Raji (cell line): Measurements from ENCODE around the gene RNF5.

Experiments used
- POLR2A ChIP-seq: IDR thresholded peaks from 2 replicates; pipeline ENCODE4 v1.6.1; 2011; ENCODE audit warnings: low read depth, low read length, control low read depth; ENCODE audit not compliant: insufficient read depth

The RNF5 gene, protein sequence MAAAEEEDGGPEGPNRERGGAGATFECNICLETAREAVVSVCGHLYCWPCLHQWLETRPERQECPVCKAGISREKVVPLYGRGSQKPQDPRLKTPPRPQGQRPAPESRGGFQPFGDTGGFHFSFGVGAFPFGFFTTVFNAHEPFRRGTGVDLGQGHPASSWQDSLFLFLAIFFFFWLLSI

DNA sequence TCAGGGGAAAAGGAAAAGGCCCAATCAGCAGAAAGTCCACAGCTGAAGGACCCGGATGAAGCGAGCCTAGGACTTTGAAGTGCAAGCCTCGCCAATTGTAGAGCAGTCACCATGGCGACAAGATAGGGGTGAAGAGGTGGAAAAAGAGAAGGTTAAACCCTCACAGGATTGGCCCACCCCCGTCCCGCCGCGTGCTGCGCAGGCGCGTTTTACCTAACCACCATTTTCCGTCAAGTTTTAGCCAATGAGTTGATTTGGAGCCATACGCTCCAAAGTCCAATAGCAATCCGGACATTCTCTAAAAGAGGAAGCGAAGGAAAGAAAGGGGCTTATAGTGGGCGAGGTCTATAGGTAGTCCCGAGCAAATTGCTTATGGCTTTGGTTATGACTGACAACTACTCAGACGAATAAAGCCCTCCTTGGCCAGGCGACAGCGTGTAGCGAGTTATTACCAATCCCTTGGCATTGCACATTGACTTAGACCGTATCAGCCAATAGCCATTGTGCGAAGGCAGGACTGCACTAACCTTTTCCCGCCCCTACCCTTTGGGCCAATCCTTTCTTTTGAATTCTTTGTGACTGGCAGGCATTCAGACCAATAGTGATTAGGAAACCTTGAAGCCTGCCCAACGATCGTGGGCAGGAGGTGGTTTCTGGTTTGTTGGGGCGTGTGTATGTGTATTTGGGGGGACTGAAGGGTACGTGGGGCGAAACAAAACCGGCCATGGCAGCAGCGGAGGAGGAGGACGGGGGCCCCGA is at the start of gene RNF5:
Gene RNF5, plus strand, starts transcription at position 618 of the 759 bp plus-strand sequence. Its CDS starts 107 bp downstream, at position 725.
- no peak for TF ChIP-seq POLR2A

DNA sequence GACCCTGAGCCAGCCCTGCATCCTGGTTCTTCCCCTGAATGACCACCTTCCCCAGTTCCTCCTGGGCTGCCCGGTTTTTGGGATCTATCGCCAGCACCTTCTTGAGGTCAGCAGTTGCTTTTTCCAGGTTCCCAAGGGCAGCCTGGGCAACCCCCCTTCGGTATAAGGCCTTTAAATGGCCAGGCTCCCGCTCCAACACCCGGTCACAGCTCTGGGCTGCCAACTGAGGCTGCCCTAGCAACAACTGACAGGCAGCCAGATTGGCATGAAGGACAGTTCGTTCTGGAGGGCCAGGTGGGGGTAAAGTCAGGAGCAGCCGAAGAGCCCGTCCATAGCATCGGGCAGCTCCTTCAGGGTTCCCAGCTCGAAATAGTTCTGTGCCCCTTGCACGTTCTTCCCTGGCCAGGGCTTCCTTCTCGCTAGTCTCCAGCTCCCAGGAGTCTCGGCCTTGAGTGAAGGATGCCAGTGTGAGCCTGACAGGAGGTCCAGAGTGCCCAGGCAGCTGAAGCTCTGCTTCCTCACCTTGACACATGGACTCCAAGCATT is 49.4 kb upstream of the RNF5 start:
- no peak for TF ChIP-seq POLR2A

DNA sequence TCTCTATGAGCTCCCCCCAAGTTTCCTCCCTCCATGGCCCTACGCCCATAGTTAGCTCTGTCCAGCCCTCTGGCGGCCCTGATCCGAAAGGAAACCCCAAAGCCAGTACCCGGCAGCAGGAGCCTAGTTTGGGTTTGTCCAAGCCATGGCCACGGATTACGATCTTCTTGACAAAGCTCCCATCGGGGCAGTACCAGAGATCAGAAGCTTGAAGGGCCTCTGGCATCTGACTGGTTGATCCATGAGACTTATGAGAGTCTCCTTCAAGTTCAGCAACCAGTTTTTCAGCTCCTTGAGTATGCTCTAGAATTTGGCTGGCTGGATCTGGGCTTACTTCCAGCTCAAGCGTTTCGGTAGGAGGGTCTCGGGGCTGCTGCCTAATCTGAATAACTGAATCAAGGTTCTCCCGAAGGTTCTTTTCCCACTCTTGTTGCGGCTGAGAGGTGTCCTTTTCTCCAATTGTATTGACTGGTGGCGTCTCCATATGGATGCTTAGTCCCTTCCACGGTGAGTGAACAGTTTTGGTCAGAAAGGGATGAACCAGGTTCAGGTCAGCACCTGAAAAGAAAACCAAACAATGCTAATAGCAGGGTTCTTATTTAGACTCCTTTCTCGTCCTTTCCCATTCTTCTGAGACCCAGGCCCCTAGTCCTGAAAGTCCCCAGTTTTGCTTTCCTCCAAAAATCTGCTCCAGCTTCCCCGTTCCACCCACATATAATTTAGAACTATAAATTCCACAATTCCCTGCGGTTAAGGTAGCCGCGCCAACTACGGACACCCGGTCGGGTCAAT is 48.7 kb upstream of the RNF5 start:
- no peak for TF ChIP-seq POLR2A

DNA sequence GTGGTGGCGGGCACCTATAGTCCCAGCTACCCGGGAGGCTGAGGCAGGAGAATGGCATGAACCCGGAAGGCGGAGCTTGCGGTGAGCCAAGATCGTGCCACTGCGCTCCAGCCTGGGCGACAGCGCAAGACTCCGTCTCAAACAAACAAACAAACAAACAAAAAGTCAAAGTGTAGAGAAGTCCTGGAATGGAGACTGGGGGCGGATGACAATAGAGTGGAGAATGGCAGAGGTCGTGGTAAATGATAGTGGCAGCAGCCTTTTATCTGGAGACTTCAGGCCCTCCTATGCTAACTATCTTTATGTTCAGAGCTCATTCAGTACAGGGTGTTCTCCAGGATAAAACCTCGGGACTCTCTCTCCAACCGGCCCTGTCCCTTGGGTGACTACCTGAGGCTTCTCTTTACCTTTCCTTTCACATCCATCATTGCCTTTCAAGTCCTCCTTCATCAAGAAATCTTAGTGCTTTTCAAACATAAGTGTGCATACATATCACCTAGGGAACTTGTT is 46.7 kb upstream of the RNF5 start:
- no peak for TF ChIP-seq POLR2A

DNA sequence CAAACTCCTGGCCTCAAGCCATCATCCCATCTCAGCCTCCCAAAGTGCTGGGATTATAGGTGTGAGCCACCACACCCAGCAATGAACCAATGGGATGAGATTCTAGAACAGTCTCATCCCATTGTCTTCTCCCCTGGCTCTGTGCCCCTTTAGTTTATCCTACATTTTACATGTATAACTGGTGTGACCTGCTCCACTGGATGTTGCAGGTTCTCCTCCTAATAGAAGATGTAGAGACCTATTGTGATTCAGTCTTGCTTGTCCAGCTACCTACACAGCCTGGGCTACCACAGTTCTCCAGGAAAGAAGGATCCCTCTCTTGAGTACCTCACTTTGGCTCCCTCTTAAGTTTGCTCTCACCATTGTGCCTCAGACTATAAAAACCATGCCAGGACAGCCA is 46.1 kb upstream of the RNF5 start:
- no peak for TF ChIP-seq POLR2A

DNA sequence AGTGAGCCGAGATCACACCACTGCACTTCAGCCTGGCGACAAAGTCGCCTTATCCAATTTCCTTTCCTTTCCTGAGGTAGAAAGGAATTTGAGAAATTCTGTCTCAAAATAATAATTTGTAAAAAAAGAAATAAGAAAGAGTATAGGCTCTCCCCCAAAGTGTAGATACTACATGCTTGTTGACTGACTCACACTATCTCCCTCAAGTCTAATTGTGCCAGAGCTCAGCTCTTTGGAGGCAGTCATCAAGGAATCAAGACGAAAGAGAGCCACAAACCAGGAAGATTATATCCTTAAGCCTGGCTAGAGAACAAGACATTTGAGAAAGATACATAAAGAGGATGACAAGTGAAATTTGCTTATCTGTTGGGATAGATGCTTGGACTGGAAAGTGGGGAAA is 44.4 kb upstream of the RNF5 start:
- TF ChIP-seq POLR2A: no peak

DNA sequence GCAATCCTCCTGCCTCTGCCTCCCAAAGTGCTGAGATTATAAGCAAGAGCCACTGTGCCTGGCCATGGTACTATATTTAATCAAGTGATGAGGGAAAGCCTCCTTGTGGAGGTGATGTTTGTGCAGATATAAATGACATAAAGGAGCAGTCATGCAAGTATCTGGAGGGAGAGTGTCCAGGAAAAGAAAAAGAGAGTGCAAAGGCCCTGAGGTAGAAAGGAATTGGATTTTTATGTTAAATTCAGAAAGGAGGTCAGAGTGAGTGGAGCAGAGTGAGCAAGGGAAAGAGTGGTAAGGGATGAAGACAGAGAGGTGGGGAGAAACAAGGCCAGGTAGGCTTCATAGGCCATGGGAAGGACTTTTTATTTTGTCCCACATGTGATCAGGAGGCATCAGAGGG is 40.8 kb upstream of the RNF5 start:
- no peak for TF ChIP-seq POLR2A

DNA sequence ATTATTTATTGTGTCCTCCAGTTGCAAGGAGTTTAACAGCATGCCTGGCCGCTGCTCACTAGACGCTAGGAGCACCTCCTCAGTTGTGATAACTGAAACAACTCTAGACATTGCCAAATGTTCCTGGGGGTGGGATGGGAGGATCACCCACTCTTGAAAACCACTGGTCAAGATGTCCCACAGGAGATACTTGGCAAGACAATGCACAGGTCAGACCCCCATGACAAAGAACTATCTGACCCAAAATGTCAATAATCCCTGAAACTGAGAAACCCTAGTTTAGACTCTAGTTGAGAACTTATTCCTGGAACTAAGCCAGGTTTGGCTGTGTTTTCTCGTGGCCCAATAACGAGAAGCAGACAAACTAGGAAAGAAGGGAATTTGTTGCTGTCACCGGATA is 38.6 kb upstream of the RNF5 start:
- no peak for TF ChIP-seq POLR2A

DNA sequence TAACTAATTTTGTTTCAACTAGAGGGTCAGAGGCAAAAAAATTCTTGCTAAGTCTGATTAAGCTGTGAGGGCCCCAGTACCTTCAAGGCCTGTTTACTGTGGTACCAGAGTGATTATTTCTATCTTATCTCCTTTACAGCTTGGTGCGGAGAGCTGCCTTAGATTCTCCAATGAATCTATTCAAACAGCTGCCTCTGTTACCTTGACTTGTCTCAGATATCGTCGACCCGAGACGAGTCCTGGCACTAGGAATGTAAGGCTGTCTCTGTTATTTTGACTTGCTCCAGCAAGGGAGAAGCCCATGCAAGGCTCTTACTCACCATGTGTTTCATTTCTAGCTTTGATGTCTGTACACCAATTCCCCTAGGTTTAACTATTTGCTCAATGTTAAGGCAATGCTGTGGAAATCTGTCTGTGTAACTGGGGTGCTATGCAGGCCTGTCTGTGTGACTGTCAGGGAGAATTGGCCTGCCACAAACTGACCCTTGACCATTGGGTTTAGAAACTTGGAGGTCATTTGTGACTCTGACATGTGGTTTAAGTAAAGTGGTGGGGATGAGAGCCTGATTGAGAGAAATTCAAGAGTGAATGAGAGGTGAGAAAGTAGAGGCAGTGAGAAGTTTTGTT is 37.7 kb upstream of the RNF5 start:
- no peak for TF ChIP-seq POLR2A

DNA sequence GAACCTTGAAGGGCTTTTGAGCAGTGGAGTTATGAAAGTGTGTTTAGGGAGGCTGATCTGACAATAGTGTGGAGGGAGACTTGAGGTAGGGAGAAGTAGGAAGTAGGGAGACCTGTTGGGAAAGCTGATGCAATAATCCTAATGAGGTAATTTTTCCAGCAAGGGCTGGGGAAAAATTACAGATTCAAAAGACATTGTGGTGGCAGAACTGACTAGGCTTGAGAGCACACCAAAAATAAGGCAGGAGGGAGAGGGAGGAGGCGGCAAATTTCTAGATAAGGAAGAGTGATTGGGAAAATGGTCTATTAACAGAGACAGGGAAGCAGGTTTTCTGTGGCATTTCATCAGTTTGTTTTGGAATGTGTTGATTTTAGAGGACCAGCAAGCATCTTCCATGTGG is 31.9 kb upstream of the RNF5 start:
- TF ChIP-seq POLR2A: no peak

DNA sequence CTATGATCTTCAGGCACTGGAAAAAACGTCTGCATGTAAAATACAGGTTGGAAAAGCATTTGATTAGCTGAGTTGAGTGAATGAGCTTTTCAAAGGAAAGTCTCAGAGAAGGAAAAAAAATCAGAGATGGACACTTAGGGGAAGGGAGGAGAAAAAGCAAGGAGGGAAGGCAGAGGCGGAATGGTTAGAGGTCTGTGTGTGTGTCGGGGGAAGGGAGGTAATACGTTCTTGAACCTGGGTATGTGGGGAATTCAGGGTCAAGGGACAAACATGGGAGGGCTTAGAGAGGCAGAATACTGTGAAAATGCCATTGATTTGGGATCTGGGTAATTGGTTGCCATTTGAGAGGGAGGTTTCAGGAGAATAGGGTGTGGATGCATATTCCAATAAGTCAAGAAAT is 31.5 kb upstream of the RNF5 start:
- TF ChIP-seq POLR2A: no peak

DNA sequence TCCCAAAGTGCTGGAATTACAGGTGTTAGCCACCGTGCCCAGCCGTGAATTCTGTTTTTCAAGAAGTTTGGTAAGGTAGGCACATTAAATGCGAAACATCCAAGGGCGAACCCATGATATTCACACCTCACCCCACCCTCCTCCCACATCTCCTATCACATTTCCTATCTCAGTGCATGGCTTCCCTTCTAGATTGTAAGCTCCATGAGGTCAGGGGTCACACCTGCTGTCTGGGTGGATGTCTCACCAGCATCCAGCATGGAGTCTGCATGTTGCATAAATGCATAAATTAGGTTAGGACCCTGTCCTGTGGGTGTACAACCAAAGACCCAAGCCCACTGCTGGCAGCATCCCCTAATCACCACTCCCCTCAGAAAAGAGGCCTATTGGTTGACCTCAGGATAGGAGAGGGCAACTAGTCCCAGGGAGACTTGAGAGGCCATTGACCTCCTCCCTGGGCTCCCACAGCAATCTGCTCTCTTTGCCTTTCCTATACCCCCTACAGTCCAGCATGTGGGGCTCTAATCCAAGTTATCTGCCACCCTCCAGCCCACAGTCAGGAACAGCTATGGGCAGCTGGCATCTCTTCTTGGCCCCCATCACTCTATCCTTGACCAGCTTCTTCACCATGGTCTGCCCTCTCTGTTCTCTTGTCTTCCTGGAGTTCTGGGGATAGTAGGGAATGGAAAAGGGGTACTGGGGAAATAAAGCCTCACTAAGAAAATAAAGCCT is 30.6 kb upstream of the RNF5 start:
- no peak for TF ChIP-seq POLR2A

DNA sequence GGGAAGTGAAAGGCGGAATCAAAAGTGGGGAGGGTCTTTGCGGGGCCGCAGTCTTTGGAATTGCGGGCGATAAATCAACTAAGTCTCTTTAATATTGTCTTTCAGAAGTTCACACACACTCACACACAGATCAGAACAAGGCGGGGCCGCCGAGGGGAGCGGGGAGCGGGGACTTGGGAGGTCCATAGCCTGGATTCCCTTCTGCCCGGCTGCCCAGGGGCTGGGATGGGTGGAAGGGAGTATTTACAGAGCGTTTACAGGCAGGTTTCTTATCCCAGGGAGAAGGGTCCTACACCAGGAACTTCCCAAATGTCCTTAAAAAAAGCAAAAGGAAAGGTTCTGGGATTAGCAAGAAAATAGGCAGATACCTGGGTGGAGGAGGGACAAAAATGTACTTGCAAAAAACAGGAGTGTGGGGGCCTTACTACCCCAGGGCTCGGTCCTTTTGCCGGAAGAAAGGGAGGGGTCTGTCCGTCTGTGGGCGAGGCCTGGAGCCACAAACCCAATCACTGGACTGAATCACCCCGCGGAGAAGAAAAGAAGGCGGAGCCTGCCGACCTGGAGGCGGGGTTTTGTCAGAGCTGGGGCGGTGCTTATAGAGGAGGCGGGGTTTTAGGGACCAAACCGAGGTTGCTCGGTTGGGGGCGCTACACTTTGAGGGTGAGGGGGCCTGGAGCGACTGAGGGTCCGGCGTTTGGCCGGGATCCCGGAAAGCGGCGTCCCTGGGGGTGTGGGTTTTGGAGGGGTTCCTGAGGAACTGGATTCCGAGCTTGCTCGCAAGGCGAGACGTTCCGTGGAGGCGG is 29.7 kb upstream of the RNF5 start:
- no peak for TF ChIP-seq POLR2A
